Measurements from ENCODE around the gene MOV10L1.
"Not testable (repeated sequence)": the region's sequence is repeated elsewhere in the genome, so short reads cannot be mapped to it uniquely, and the experiment has no call there.

The MOV10L1 gene

DNA sequence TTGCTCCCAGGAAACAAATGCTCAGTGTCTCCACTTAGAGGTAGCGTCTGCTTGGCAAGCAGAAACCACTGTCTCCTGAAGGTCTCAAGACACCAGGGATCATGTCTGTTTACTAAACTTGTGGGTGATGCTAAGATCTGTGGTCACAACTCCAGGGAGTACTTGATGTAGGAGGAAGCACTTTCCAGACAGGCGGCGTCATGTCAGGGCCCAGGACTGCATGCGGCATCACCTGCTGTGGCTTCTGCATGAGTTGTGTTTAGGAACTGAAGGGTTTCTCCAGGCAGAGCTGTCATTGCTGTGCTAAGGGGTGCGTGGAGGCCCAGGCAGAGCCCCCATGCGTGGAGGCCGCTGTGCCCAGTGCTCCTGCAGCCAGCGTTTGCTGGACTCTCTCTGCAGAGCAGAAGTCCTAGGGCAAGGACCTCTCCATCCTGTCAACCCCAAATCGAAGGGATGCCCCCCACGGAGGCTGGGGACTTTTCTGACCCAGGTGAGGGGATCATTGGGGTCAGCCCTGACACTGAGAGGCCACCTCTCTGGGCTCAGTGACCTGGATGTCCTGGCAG, 72.7 kb downstream of the MOV10L1 start:
- Histone ChIP-seq H3K4me2 (ENCODE audit: low read length) (no peak overlapping the region), H3K27ac (ENCODE audit: low read depth, low read length, poor library complexity, severe bottlenecking) (no peak overlapping the region), H3F3A (ENCODE audit: insufficient read depth, low read length) (no peaks in the 10 kb centered on the region), H3K79me2 (ENCODE audit: insufficient read depth, low read length) (no peaks in the 10 kb centered on the region), H2AFZ (ENCODE audit: low read length) (no peak overlapping the region), H3K9me2 (ENCODE audit: low read depth, low read length) (no peaks in the 10 kb centered on the region), H3K4me1 (ENCODE audit: insufficient read depth, low read length, severe bottlenecking) (no peaks in the 10 kb centered on the region), H3K36me3 (ENCODE audit: insufficient read depth, low read length) (no peaks in the 10 kb centered on the region; the same call in 1 of the 2 replicates), H4K20me1 (ENCODE audit: insufficient read depth, low read length) (no peaks in the 10 kb centered on the region), H3K27me3 (ENCODE audit: insufficient read depth, low read length) (no peaks in the 10 kb centered on the region; the same call in 1 of the 2 replicates), H3K9ac (ENCODE audit: low read length) (no peak overlapping the region), H3K9me3 (ENCODE audit: low read length) (no peaks in the 10 kb centered on the region), H3K4me3 (ENCODE audit: low read depth, low read length, poor library complexity, severe bottlenecking) (no peak overlapping the region)
- no peak for TF ChIP-seq EZH2 (IDR thresholded peaks at IDR 0.05; ENCODE audit: borderline replicate concordance, low read length)
- TF ChIP-seq, protein P1, sequence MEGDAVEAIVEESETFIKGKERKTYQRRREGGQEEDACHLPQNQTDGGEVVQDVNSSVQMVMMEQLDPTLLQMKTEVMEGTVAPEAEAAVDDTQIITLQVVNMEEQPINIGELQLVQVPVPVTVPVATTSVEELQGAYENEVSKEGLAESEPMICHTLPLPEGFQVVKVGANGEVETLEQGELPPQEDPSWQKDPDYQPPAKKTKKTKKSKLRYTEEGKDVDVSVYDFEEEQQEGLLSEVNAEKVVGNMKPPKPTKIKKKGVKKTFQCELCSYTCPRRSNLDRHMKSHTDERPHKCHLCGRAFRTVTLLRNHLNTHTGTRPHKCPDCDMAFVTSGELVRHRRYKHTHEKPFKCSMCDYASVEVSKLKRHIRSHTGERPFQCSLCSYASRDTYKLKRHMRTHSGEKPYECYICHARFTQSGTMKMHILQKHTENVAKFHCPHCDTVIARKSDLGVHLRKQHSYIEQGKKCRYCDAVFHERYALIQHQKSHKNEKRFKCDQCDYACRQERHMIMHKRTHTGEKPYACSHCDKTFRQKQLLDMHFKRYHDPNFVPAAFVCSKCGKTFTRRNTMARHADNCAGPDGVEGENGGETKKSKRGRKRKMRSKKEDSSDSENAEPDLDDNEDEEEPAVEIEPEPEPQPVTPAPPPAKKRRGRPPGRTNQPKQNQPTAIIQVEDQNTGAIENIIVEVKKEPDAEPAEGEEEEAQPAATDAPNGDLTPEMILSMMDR (IDR thresholded peaks at IDR 0.05; ENCODE audit: low read length) = no peak

- Histone ChIP-seq H3K36me3 (ENCODE audit: insufficient read depth, low read length) (no peaks in the 10 kb centered on the region; the same call in 1 of the 2 replicates), H4K20me1 (ENCODE audit: insufficient read depth, low read length) (no peaks in the 10 kb centered on the region), H2AFZ (ENCODE audit: low read length) (no peak overlapping the region), H3K27ac (ENCODE audit: low read depth, low read length, poor library complexity, severe bottlenecking) (no peak overlapping the region), H3K9me3 (ENCODE audit: low read length) (no peaks in the 10 kb centered on the region), H3K27me3 (ENCODE audit: insufficient read depth, low read length) (peaks cover 3% of the 10 kb centered on the region; the same call in 1 of the 2 replicates), H3K9me2 (ENCODE audit: low read depth, low read length) (no peaks in the 10 kb centered on the region), H3K9ac (ENCODE audit: low read length) (no peak overlapping the region), H3F3A (ENCODE audit: insufficient read depth, low read length) (no peaks in the 10 kb centered on the region), H3K79me2 (ENCODE audit: insufficient read depth, low read length) (no peaks in the 10 kb centered on the region), H3K4me2 (ENCODE audit: low read length) (no peak overlapping the region), H3K4me3 (ENCODE audit: low read depth, low read length, poor library complexity, severe bottlenecking) (no peak overlapping the region), H3K4me1 (ENCODE audit: insufficient read depth, low read length, severe bottlenecking) (no peaks in the 10 kb centered on the region)
- TF ChIP-seq EZH2 (IDR thresholded peaks at IDR 0.05; ENCODE audit: borderline replicate concordance, low read length) = no peak
- TF ChIP-seq, protein P1 (IDR thresholded peaks at IDR 0.05; ENCODE audit: low read length) = no peak
Observed at GRCh38 chr22:50165436-50166123, 75.8 kb downstream of the MOV10L1 start.

GRCh38 chr22:50167689-50168489, 78.1 kb downstream of the MOV10L1 start:
- H3K4me2 ChIP-seq (ENCODE audit: low read length) = no peak overlapping the region
- H3K9me2 ChIP-seq (ENCODE audit: low read depth, low read length) = no peaks in the 10 kb centered on the region
- no peaks in the 10 kb centered on the region for H3K79me2 ChIP-seq (ENCODE audit: insufficient read depth, low read length)
- TF ChIP-seq, protein P1 (IDR thresholded peaks at IDR 0.05; ENCODE audit: low read length) = no peak
- TF ChIP-seq EZH2 (IDR thresholded peaks at IDR 0.05; ENCODE audit: borderline replicate concordance, low read length) = no peak
- H2AFZ ChIP-seq (ENCODE audit: low read length) = no peak overlapping the region
- no peaks in the 10 kb centered on the region for H3K4me1 ChIP-seq (ENCODE audit: insufficient read depth, low read length, severe bottlenecking)
- no peaks in the 10 kb centered on the region for H3K9me3 ChIP-seq (ENCODE audit: low read length)
- no peaks in the 10 kb centered on the region; the same call in 1 of the 2 replicates for H3K36me3 ChIP-seq (ENCODE audit: insufficient read depth, low read length)
- H3K27ac ChIP-seq (ENCODE audit: low read depth, low read length, poor library complexity, severe bottlenecking) = no peak overlapping the region
- H3F3A ChIP-seq (ENCODE audit: insufficient read depth, low read length) = peaks cover 4% of the 10 kb centered on the region; the same call in 1 of the 2 replicates
- H3K9ac ChIP-seq (ENCODE audit: low read length) = no peak overlapping the region
- no peaks in the 10 kb centered on the region for H4K20me1 ChIP-seq (ENCODE audit: insufficient read depth, low read length)
- H3K4me3 ChIP-seq (ENCODE audit: low read depth, low read length, poor library complexity, severe bottlenecking) = no peak overlapping the region
- H3K27me3 ChIP-seq (ENCODE audit: insufficient read depth, low read length) = peaks cover 3% of the 10 kb centered on the region; the same call in 1 of the 2 replicates

GRCh38 chr22:50168490-50169180, 78.8 kb downstream of the MOV10L1 start:
- not testable (repeated sequence) for H4K20me1 ChIP-seq (ENCODE audit: insufficient read depth, low read length); H3K9me3 ChIP-seq (ENCODE audit: low read length); H3K9ac ChIP-seq (ENCODE audit: low read length); H3K79me2 ChIP-seq (ENCODE audit: insufficient read depth, low read length); H3K4me1 ChIP-seq (ENCODE audit: insufficient read depth, low read length, severe bottlenecking); H3K4me2 ChIP-seq (ENCODE audit: low read length); H3F3A ChIP-seq (ENCODE audit: insufficient read depth, low read length); H3K9me2 ChIP-seq (ENCODE audit: low read depth, low read length); H3K36me3 ChIP-seq (ENCODE audit: insufficient read depth, low read length); H3K4me3 ChIP-seq (ENCODE audit: low read depth, low read length, poor library complexity, severe bottlenecking); H2AFZ ChIP-seq (ENCODE audit: low read length); H3K27ac ChIP-seq (ENCODE audit: low read depth, low read length, poor library complexity, severe bottlenecking); H3K27me3 ChIP-seq (ENCODE audit: insufficient read depth, low read length)
